IMR-90 (cell line): Measurements from ENCODE around the gene CLCA1. TPM values are rescaled to one million over a fixed set of nuclear protein-coding genes. Genes with fewer than 3 reads are reported as not detected.

Experiments used
- ATAC-seq: fragments of 200-7000 bp; cut with Tn5 transposase; 2 replicates; pipeline ENCODE4 v1.9.1; 2020; ENCODE audit warnings: low read depth, mild to moderate bottlenecking, moderate library complexity
- BruUV-seq: library from RNA; stranded (reverse); fragments of 400-500 nt; replicated peaks from 2 replicates; lab custom pipeline; 2021; lab: Mats Ljungman, UMichigan
- CTCF ChIA-PET: fragments of 300-600 bp; formaldehyde crosslinking; extraction: SDS; loops from one replicate; lab custom pipeline; 2021; ENCODE audit warnings: antibody characterized with exemption; lab: Yijun Ruan, JAX
- POLR2A ChIA-PET: fragments of 300-600 bp; sonication (Branson Sonifier 250); formaldehyde crosslinking; loops from one replicate; lab custom pipeline; 2022; ENCODE audit warnings: antibody characterized with exemption; ENCODE audit not compliant: unreplicated experiment; lab: Charles Lee
- DNase-seq: peaks from one replicate; pipeline ENCODE4 v3.0.0; 2013
- H2AFZ ChIP-seq: replicated peaks from 2 replicates; pipeline ENCODE3; 2013; ENCODE audit warnings: low read length, mild to moderate bottlenecking; ENCODE audit not compliant: poor library complexity
- H2AK5ac ChIP-seq: 2 replicates; pipeline ENCODE4 v1.6.1; 2013; ENCODE audit warnings: low read depth, low read length, inconsistent platforms
- H2AK9ac ChIP-seq: replicated peaks from 2 replicates; pipeline ENCODE3; 2013; ENCODE audit warnings: mild to moderate bottlenecking, low read depth, low read length, moderate library complexity; ENCODE audit not compliant: poor library complexity
- H2BK120ac ChIP-seq: 2 replicates; pipeline ENCODE4 v1.6.1; 2013; ENCODE audit warnings: low read depth, low read length, inconsistent platforms
- H2BK15ac ChIP-seq: 3 replicates; pipeline ENCODE4 v1.6.1; 2013; ENCODE audit warnings: low read depth, low read length, inconsistent platforms
- H2BK20ac ChIP-seq: 2 replicates; pipeline ENCODE4 v1.6.1; 2013; ENCODE audit warnings: low read depth, mild to moderate bottlenecking, inconsistent platforms, low read length, moderate library complexity
- H2BK5ac ChIP-seq: 2 replicates; pipeline ENCODE4 v1.6.1; 2013; ENCODE audit warnings: mild to moderate bottlenecking, low read depth, low read length, inconsistent platforms; ENCODE audit not compliant: poor library complexity, severe bottlenecking
- H3K14ac ChIP-seq: replicated peaks from 2 replicates; pipeline ENCODE4 v1.6.1; 2013; ENCODE audit warnings: low read depth, low read length, inconsistent platforms
- H3K18ac ChIP-seq: 2 replicates; pipeline ENCODE4 v1.6.1; 2013; ENCODE audit warnings: low read depth, low read length, control low read depth
- H3K23ac ChIP-seq: 2 replicates; pipeline ENCODE4 v1.6.1; 2013; ENCODE audit warnings: low read depth, low read length, inconsistent platforms
- H3K27ac ChIP-seq: 2 replicates; pipeline ENCODE4 v1.5.1; 2013; ENCODE audit warnings: mild to moderate bottlenecking, control low read depth, low read length; ENCODE audit not compliant: insufficient read depth
- H3K27me3 ChIP-seq: 2 replicates; pipeline ENCODE4 v1.6.1; 2013; ENCODE audit warnings: low read length; ENCODE audit not compliant: control insufficient read depth, insufficient read depth
- H3K36me3 ChIP-seq: 2 replicates; pipeline ENCODE4 v1.6.1; 2013; ENCODE audit warnings: low read length, mixed read lengths; ENCODE audit not compliant: control insufficient read depth, insufficient read depth
- H3K4ac ChIP-seq: 2 replicates; pipeline ENCODE4 v1.6.1; 2013; ENCODE audit warnings: low read depth, low read length, inconsistent platforms
- H3K4me1 ChIP-seq: 2 replicates; pipeline ENCODE4 v1.6.1; 2013; ENCODE audit warnings: low read length, mixed read lengths; ENCODE audit not compliant: control insufficient read depth, insufficient read depth
- H3K4me2 ChIP-seq: 2 replicates; pipeline ENCODE4 v1.6.1; 2013; ENCODE audit warnings: low read depth, mild to moderate bottlenecking, control low read depth, low read length, moderate library complexity
- H3K4me3 ChIP-seq: 2 replicates; pipeline ENCODE4 v1.5.1; 2013; ENCODE audit warnings: low read depth, mild to moderate bottlenecking, control low read depth, low read length, moderate library complexity; ENCODE audit not compliant: insufficient read depth
- H3K56ac ChIP-seq: 2 replicates; pipeline ENCODE4 v1.6.1; 2013; ENCODE audit warnings: low read length, inconsistent platforms; ENCODE audit not compliant: insufficient read depth; ENCODE audit errors: extremely low read depth
- H3K79me1 ChIP-seq, 2 experiments: 2 replicates each; pipeline ENCODE4 v1.6.1; 2013; ENCODE audit warnings: low read length in 2 of 2, inconsistent platforms in 1 of 2, low read depth in 1 of 2
- H3K9ac ChIP-seq: 2 replicates; pipeline ENCODE4 v1.6.1; 2013; ENCODE audit warnings: low read depth, low read length, control low read depth
- H3K9me1 ChIP-seq: 2 replicates; pipeline ENCODE4 v1.6.1; 2013; ENCODE audit warnings: low read length, inconsistent platforms; ENCODE audit not compliant: insufficient read depth
- H3K9me3 ChIP-seq: 2 replicates; pipeline ENCODE4 v1.6.1; 2013; ENCODE audit warnings: low read length; ENCODE audit not compliant: control insufficient read depth, insufficient read depth
- H4K20me1 ChIP-seq: 2 replicates; pipeline ENCODE4 v1.6.1; 2013; ENCODE audit warnings: low read length, inconsistent platforms; ENCODE audit not compliant: insufficient read depth
- H4K5ac ChIP-seq: 2 replicates; pipeline ENCODE4 v1.6.1; 2013; ENCODE audit warnings: mild to moderate bottlenecking, low read depth, low read length, control low read depth
- H4K8ac ChIP-seq, 2 experiments: 2 replicates each; pipeline ENCODE4 v1.6.1; 2013; ENCODE audit warnings: low read depth in 2 of 2, low read length in 2 of 2, control low read depth in 1 of 2, inconsistent platforms in 1 of 2
- H4K91ac ChIP-seq: 2 replicates; pipeline ENCODE4 v1.6.1; 2013; ENCODE audit warnings: low read depth, low read length, inconsistent platforms; ENCODE audit not compliant: insufficient read depth
- CEBPB ChIP-seq: IDR thresholded peaks from 2 replicates; pipeline ENCODE4 v1.6.1; 2012; ENCODE audit warnings: low read depth, low read length, improper control_type of control experiment
- CHD1 ChIP-seq: IDR thresholded peaks from 2 replicates; pipeline ENCODE4 v1.6.1; 2012; ENCODE audit warnings: low read depth, low read length, improper control_type of control experiment
- CTCF ChIP-seq: conservative IDR thresholded peaks from 2 replicates; pipeline ENCODE4 v1.5.1; 2012; ENCODE audit warnings: mild to moderate bottlenecking, low read depth, low read length, improper control_type of control experiment
- FOS ChIP-seq: fragments of 150-350 bp; IDR thresholded peaks from 2 replicates; pipeline ENCODE4 v1.6.1; 2016; ENCODE audit warnings: low read depth, low read length
- MAFK ChIP-seq: IDR thresholded peaks from 2 replicates; pipeline ENCODE4 v1.6.1; 2012; ENCODE audit warnings: low read depth, low read length, improper control_type of control experiment
- POLR2A ChIP-seq: IDR thresholded peaks from 2 replicates; pipeline ENCODE4 v1.6.1; 2012; ENCODE audit warnings: mild to moderate bottlenecking, low read depth, low read length
- RAD21 ChIP-seq: IDR thresholded peaks from 2 replicates; pipeline ENCODE4 v1.6.1; 2012; ENCODE audit warnings: low read length, improper control_type of control experiment
- RCOR1 ChIP-seq: IDR thresholded peaks from 2 replicates; pipeline ENCODE4 v1.6.1; 2012; ENCODE audit warnings: mild to moderate bottlenecking, low read length, improper control_type of control experiment; ENCODE audit not compliant: insufficient replicate concordance
- RFX5 ChIP-seq: IDR thresholded peaks from 2 replicates; pipeline ENCODE4 v1.8.0; 2012; ENCODE audit warnings: low read depth, mild to moderate bottlenecking, low read length, moderate library complexity
- WGBS, 2 experiments: methylation state at CpG; one replicate each; pipeline versions ENCODE4 v1.1.5 to v1.1.7; 2013; ENCODE audit warnings: missing lambda C conversion rate in 2 of 2; ENCODE audit not compliant: insufficient read length in 1 of 2; ENCODE audit errors: extremely low coverage in 2 of 2; 5-methylcytosine and 5-hydroxymethylcytosine counted together
- dilution Hi-C: fragments of 300-500 bp; cut with HindIII; formaldehyde crosslinking; loops from one replicate; pipeline ENCODE4 v1.14.3; 2018; ENCODE audit warnings: low sequenced_read_pairs; ENCODE audit not compliant: unreplicated experiment
- in situ Hi-C: fragments of 300-500 bp; cut with MboI; formaldehyde crosslinking; loops from 3 replicates; pipeline ENCODE4 v1.14.3; 2019; ENCODE audit warnings: low sequenced_read_pairs, inconsistent platforms, mixed read lengths
- intact Hi-C: fragments of 100-400 bp; cut with micrococcal nuclease; formaldehyde crosslinking; loops from 2 replicates; pipeline ENCODE4 v1.10.0; 2022
- polyA plus RNA-seq, 3 experiments: library from polyadenylated mRNA; depleted of rRNA; stranded (reverse); fragments of >200 nt; gene quantifications; 2 replicates each; pipeline ENCODE4 v1.2.3, GENCODE V29; 2012; ENCODE audit warnings: low replicate concordance in 1 of 3
- total RNA-seq: library from RNA; depleted of rRNA; stranded (reverse); fragments of >200 nt; gene quantifications from 2 replicates; pipeline ENCODE4 v1.2.3, GENCODE V29; 2012
- TF ChIP-seq, protein P1 (sequence below): fragments of 150-350 bp; IDR thresholded peaks from 2 replicates; pipeline ENCODE4 v1.6.1; 2017; ENCODE audit warnings: mild to moderate bottlenecking, antibody characterized with exemption, low read length, low read depth

The CLCA1 gene
- total and polyA plus RNA-seq, 2 of the 4 experiments (the other 2 are of a cell fraction) = not detected

DNA sequence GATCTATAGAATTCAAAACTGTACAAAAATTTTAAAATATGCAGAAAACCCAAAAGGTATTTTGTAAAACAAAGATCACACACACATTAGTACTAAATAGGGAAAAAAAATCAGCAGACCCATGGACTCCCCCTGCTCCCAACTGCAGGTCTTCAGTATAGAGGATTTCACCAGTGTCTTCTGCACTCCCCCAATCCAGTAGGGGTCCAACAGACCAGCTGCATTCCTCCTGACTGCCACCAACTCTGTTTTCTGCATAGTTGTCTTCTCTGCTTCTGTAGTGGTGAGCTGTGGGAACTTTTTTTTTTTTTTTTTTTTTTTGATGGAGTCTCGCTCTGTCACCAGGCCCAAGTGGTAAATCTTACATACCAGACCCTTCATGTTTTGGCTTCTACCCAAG is 22.8 kb upstream of the CLCA1 start:
- Histone ChIP-seq H2AK5ac (no peak overlapping the region), H3K4me2 (no peak overlapping the region), H3K9me1 (no peaks in the 10 kb centered on the region), H3K79me1 (no peaks in the 10 kb centered on the region), H2AK9ac (no peak overlapping the region), H4K8ac (no peak overlapping the region), H3K27ac (no peak overlapping the region), H3K23ac (no peak overlapping the region), H2BK120ac (no peak overlapping the region), H3K4me3 (no peak overlapping the region), H4K5ac (no peak overlapping the region), H2BK20ac (no peak overlapping the region), H2AFZ (no peak overlapping the region), H4K91ac (no peak overlapping the region), H3K4me1 (no peaks in the 10 kb centered on the region), H4K20me1 (no peaks in the 10 kb centered on the region), H3K36me3 (no peaks in the 10 kb centered on the region), H3K14ac (no peak overlapping the region), H3K9ac (no peak overlapping the region), H3K18ac (no peak overlapping the region), H3K4ac (no peak overlapping the region), H3K56ac (no peak overlapping the region), H2BK5ac (no peak overlapping the region), H3K9me3 (no peaks in the 10 kb centered on the region), H2BK15ac (no peak overlapping the region), H3K27me3 (no peaks in the 10 kb centered on the region; the same call in none of the 2 replicates)
- no peak for ATAC-seq
- dilution Hi-C loops = no loop called here
- WGBS, 2 experiments = 43% methylated on average over 1 of the region's 1 CpG; no CpG with 5 or more reads in 1 of the 2 experiments
- DNase-seq = no peak
- in situ Hi-C loops = no loop called here
- TF ChIP-seq, protein P1, sequence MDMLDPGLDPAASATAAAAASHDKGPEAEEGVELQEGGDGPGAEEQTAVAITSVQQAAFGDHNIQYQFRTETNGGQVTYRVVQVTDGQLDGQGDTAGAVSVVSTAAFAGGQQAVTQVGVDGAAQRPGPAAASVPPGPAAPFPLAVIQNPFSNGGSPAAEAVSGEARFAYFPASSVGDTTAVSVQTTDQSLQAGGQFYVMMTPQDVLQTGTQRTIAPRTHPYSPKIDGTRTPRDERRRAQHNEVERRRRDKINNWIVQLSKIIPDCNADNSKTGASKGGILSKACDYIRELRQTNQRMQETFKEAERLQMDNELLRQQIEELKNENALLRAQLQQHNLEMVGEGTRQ = no peak
- TF ChIP-seq CHD1 (no peak), RFX5 (no peak), RAD21 (no peak), MAFK (no peak), RCOR1 (no peak), FOS (no peak), CEBPB (no peak), CTCF (no peak), POLR2A (no peak)
- intact Hi-C loops = no loop called here
- ChIA-PET CTCF (no interaction called here), POLR2A (interaction anchor here (0.6 kb wide), 1 partner anchor 216 kb away, joined by 3 read pairs; no protein-coding TSS in a partner anchor)
- BruUV-seq = no TSS peak
